ENCODE results near the gene SWT1. TPM values are rescaled to one million over a fixed set of nuclear protein-coding genes. Genes with fewer than 3 reads are reported as not detected.

Gene SWT1
- total RNA-seq, 2 experiments from 2014 or later: 1.8 to 2.5 TPM

GRCh38 chr1:185260611-185261010 is 103.6 kb downstream of the SWT1 start:
- Mint-ChIP-seq H3K27me3 (no peaks in the 10 kb centered on the region), H3K4me3 (no peak overlapping the region), H3K4me1 (ENCODE audit: low read depth) (peaks cover 5% of the 10 kb centered on the region), H3K36me3 (ENCODE audit: low read depth) (peaks cover 3% of the 10 kb centered on the region), H3K9me3 (peaks cover 2% of the 10 kb centered on the region), H3K27ac (no peak overlapping the region)
- ChIA-PET CTCF (no interaction called here), POLR2A (no interaction called here)
- TF ChIP-seq CTCF (IDR thresholded peaks at IDR 0.05): no peak
- DNase-seq (no peak), ATAC-seq (no peak)
- intact Hi-C loops (cut with micrococcal nuclease): no loop called here

- CTCF ChIA-PET: no interaction called here
- POLR2A ChIA-PET: no interaction called here
Observed at GRCh38 chr1:185262151-185262550, 105.2 kb downstream of the SWT1 start.

GRCh38 chr1:185263292-185263691 is 106.3 kb downstream of the SWT1 start:
- ATAC-seq (no peak), DNase-seq (no peak)
- TF ChIP-seq CTCF (IDR thresholded peaks at IDR 0.05): no peak
- POLR2A ChIA-PET: no interaction called here
- Mint-ChIP-seq H3K27ac (no peak overlapping the region), H3K4me3 (no peak overlapping the region), H3K36me3 (ENCODE audit: low read depth) (peaks cover 1% of the 10 kb centered on the region), H3K9me3 (peaks cover under 1% of the 10 kb centered on the region), H3K4me1 (ENCODE audit: low read depth) (peaks cover 2% of the 10 kb centered on the region), H3K27me3 (no peaks in the 10 kb centered on the region)
- intact Hi-C loops (cut with micrococcal nuclease): no loop called here
- CTCF ChIA-PET: interaction anchor here (0.7 to 1.1 kb wide), 2 partner anchors 15 to 109 kb away, joined by 3 to 4 read pairs; no protein-coding TSS in a partner anchor

More at GRCh38 chr1:185262151-185262550, 105.2 kb downstream of the SWT1 start:
- Mint-ChIP-seq H3K27ac (no peak overlapping the region), H3K4me1 (ENCODE audit: low read depth) (peaks cover 3% of the 10 kb centered on the region), H3K9me3 (peaks cover 2% of the 10 kb centered on the region), H3K36me3 (ENCODE audit: low read depth) (peaks cover 1% of the 10 kb centered on the region), H3K27me3 (no peaks in the 10 kb centered on the region), H3K4me3 (no peak overlapping the region)
- TF ChIP-seq CTCF (IDR thresholded peaks at IDR 0.05): no peak
- DNase-seq (no peak), ATAC-seq (no peak)
- intact Hi-C loops (cut with micrococcal nuclease): no loop called here

GRCh38 chr1:185263780-185264179 is 106.8 kb downstream of the SWT1 start:
- ChIA-PET CTCF (interaction anchor here (0.7 to 1.1 kb wide), 2 partner anchors 15 to 109 kb away, joined by 3 to 4 read pairs; no protein-coding TSS in a partner anchor), POLR2A (no interaction called here)
- TF ChIP-seq CTCF (IDR thresholded peaks at IDR 0.05): no peak
- peaks cover 2% of the 10 kb centered on the region for H3K4me1 Mint-ChIP-seq (ENCODE audit: low read depth)
- DNase-seq (no peak), ATAC-seq (no peak)
- H3K27me3 Mint-ChIP-seq: no peaks in the 10 kb centered on the region
- peaks cover 1% of the 10 kb centered on the region for H3K36me3 Mint-ChIP-seq (ENCODE audit: low read depth)
- H3K9me3 Mint-ChIP-seq: no peaks in the 10 kb centered on the region
- no peak overlapping the region for H3K27ac Mint-ChIP-seq
- intact Hi-C loops (cut with micrococcal nuclease): no loop called here
- no peak overlapping the region for H3K4me3 Mint-ChIP-seq

- CTCF ChIA-PET: interaction anchor here (1.1 kb wide), 1 partner anchor 205 kb away, joined by 3 read pairs; no protein-coding TSS in a partner anchor
- ATAC-seq (no peak), DNase-seq (no peak)
- intact Hi-C loops (cut with micrococcal nuclease): no loop called here
- no peaks in the 10 kb centered on the region for H3K9me3 Mint-ChIP-seq
- no peak overlapping the region for H3K4me3 Mint-ChIP-seq
- peaks cover 1% of the 10 kb centered on the region for H3K36me3 Mint-ChIP-seq (ENCODE audit: low read depth)
- H3K27ac Mint-ChIP-seq: no peak overlapping the region
- peaks cover 2% of the 10 kb centered on the region for H3K4me1 Mint-ChIP-seq (ENCODE audit: low read depth)
- POLR2A ChIA-PET: no interaction called here
- no peak for TF ChIP-seq CTCF (IDR thresholded peaks at IDR 0.05)
- H3K27me3 Mint-ChIP-seq: no peaks in the 10 kb centered on the region
Observed at GRCh38 chr1:185265314-185265713, 108.3 kb downstream of the SWT1 start.
